GM19099 (cell line): ENCODE measurements around the gene FNIP2.

Source experiments
- POLR2A ChIP-seq: IDR thresholded peaks from 3 replicates; pipeline ENCODE4 v1.6.1; 2011; ENCODE audit warnings: low read depth; ENCODE audit not compliant: insufficient read length; ENCODE audit errors: extremely low read depth

FNIP2 gene

DNA sequence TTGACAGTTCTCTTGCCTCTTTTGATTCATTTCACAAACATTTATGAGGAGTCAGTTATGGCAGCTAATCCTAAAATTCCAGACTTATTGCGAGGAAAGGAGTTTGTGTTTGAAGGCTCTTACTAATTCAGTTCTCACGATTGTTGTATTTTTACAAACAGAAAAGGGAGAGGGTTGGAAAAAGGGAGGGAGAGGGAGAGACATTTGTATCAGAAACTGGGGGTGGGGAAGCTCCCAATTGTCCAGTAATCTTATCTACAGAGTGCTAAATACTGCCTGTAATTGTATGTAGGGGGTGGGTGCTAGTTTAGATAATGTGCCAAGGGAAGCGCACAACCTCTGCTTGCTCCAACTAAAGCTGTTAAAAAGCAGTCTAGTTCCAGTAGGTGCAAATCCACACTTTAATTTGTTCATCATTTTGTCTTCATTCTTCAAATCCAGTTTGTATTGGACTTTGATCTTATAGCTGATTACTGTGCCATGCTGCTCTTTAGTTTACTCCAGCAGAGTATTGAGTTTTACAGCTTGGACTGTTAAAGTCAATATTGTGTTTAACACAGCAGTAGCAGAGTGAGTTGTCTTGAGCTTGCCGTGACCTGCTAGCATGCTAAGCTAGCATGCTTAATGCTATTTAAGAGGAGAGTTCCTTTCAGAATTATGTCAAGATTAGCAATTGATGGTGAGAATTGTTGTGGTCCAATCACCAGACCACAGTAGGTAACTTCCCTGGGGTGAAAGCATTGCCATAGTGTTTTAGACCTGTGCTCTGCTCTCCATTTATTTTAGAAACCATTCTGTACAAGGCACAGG is 13.9 kb downstream of the FNIP2 start:
- TF ChIP-seq POLR2A = no peak

DNA sequence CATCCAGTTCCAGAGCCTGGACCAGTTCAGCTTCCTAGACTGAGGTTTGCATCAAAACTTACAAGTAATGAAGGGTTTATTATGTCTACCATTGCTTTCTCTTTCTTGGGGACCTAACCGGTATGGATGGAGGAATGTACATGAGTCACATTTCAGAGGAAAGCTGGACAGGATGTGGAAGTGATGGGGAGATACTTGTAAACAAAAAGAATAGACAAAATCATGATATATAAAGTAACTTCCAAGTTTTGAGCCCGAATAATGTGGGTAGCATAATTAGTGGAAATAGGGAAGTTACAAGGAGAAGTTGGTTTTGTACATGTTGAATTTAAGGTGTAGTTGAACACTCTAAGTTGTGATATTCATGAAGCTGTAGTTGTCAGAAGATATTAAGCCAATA is 15.0 kb downstream of the FNIP2 start:
- no peak for TF ChIP-seq POLR2A

DNA sequence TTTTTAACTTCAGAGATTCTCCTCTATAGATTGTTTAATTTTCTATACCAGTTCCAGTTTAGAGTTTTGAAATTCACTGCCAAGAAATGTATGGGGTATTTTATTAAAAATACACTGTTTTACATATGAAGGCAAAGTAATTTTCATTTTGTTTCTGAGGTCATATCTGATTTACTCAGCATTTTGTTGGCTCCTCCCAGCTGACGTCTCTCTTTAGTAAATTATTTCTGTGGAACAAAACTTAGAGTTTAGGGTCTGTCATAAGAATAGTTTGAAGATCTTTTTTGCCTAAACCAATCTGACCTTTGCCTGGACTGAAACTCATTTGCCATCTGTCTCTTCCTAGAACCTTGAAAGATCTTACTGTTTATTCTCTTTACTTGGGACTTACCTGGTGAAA is 16.9 kb downstream of the FNIP2 start:
- no peak for TF ChIP-seq POLR2A

DNA sequence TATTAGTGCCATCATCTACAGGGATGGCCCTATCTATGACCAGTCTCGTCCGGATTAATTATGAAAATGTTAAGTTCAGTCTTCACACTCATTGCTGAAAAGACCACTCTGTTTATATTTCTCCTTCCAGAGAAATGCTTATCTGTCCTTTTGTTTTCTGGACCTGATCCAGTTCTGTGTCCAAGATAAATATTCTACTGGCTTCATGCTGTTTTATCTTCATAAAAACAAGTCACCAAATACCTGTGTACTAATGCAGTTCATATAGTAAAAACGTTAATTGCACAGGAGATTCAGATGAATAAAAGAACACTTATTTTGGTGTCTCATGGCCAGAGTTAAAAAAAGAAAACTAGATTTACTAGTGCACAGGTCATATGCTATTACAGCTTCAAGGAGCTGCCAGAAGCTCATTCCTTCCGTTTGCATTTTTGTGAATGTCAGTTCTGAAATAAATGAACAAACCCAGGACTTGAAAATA is 17.3 kb downstream of the FNIP2 start:
- no peak for TF ChIP-seq POLR2A

DNA sequence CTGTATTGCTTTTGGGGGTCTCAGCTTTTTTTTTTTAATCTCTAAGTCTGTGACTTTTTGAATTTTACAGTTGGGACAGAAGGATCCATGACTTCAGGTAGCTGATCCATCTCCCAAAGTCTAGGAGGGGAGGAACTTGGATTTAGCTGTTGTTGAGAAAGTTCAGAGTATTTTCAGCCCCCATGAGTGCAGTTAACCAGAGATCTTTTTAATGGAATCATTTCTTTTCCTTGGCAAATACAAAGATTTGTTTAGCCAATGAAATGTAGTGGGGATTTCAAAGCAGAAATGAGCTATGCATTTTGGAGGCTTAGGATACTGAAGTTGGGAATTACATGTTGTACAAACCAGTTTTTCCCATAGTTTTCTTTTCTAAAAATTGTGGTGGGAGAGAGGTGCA is 18.1 kb downstream of the FNIP2 start:
- TF ChIP-seq POLR2A = no peak

DNA sequence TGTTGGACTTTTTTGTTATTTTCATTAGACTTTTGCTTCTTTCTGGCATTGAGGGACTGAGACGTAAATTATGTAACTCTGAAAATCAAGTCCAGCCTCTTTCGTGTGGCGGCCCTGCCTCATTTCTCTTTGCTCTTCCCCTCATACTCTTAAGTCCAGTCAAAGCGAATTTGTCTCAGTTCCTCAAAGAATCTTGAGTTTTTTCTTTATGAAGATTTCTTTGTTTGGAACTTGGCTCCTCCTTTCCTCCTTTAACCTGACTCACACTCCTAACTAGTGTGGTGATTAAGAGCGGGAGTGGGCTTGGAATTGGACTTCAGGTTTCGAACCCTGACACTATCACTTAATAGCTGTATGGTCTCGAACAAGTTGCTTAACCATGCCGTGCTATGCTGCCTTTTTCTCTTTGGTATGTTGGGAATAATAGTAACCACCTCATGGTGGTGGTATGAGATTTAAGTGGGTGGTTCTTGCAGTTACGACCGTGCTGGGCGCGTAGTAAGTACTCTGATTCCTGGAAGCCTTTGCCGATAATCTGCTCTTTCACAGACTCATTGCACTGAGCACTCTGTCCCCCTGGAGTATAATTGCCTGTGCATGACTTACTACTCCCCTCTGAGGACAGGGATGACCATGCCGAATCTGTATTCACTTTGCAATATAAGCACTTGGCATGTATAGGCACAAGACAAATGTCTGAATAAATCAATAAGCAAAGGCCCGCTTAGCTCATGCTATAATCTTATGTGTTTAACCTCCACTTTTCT is 19.1 kb downstream of the FNIP2 start:
- TF ChIP-seq POLR2A = no peak

DNA sequence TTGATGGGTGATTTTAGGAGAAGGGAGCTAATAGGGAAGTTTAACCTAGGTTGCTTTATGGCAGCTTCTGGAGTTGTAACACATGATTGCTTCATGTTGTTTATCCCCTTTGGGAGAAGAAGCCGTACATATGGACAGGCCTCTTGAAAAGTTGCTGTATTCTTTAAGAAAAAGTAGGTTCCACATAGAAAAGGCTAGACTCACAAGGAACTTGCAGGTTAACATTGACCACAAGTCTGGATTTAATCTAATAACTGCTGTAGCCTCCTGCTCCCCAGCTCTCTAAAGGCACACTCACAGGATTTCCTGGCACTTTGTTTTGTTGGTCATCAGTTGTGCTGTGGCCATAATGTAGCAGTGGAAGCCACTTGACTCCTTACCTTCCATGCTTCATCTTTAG is 19.7 kb downstream of the FNIP2 start:
- no peak for TF ChIP-seq POLR2A

DNA sequence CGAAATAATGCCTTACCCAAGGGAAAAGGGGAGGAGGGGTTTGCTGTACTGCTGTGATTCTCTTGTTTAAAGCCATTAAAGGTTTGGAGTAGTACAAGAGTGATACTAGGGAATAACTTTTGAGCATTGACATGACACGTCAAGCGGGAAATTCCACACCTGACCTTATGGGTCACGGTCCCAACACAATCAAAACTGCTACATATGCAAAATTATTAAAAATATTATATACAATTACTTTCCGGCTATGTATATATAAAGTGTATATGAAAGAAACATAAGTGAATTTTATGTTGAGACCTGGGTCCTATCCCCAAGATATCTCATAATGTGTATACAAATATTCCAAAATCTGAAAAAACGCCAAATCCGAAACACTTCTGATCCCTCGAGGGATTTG is 21.0 kb downstream of the FNIP2 start:
- TF ChIP-seq POLR2A = no peak

DNA sequence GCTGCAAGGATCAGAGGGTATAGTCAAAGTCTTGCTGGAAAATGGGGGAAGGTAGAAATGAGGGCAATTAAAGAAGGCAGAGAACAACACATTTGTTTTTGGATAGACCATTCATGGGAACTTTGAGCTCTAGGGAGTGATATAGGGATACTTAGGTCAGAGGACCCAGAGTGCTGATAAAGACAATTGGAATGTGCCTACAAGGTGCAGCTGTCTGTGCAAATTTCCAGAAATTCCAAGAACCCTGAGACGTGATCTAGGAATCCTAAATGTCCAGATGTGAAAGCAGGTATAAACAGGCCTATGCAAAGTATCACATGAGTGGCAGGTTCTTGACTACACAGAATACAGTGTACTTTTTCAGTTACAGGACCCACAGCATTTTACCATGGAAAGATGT is 24.2 kb downstream of the FNIP2 start:
- no peak for TF ChIP-seq POLR2A

DNA sequence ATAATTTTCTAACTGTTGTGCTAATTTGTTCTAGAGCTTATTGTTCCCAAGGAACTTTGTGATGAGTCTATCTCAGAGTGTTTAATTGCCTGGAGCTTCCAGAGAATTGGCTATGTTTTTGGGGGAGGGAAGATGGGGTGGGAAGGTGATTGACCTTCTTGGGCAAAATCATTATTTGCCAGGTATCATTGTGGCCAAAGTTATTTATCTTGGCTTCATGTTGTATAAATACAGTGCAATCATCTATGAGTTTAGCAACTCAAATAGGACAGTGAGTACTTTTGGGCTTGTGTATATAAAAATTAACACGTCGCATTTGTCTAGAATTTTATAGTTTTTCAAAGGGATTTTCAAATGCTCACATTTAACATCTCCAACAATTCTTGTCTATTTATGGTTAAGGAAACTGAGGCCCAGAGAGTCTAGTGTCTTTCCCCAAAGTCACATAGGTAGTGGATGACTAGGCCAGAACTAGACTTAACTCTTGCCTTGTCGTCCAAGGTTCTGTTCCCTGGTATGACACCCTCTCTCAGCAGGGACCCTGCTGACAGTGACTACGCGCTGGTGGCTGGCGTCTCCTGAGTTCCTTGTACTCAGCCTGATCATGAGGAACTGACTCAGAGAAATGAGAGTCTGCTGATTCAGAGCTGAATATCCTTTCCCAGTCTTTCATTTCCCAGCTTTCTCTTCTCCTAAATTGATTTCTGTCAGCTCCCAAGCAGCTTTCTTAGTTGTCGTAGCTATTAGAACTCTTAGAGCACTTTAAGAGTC is 27.7 kb downstream of the FNIP2 start:
- no peak for TF ChIP-seq POLR2A

DNA sequence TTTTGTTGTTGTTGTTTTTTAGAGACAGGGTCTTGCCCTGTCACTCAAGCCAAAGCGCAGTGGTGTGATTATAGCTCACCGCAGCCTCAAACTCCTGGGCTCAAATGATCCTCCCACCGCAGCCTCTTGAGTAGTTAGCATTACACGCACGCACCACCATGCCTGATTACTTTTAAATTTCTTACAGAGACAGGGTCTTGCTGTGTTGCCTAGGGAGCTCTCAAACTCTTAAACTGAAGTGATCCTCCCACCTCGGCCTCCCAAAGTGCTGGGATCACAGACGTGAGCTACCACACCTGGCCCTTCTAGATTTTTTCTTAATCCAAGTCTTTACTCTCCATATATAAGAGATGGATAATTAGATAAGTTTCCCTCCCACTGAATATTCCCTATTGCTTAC is 29.2 kb downstream of the FNIP2 start:
- no peak for TF ChIP-seq POLR2A

DNA sequence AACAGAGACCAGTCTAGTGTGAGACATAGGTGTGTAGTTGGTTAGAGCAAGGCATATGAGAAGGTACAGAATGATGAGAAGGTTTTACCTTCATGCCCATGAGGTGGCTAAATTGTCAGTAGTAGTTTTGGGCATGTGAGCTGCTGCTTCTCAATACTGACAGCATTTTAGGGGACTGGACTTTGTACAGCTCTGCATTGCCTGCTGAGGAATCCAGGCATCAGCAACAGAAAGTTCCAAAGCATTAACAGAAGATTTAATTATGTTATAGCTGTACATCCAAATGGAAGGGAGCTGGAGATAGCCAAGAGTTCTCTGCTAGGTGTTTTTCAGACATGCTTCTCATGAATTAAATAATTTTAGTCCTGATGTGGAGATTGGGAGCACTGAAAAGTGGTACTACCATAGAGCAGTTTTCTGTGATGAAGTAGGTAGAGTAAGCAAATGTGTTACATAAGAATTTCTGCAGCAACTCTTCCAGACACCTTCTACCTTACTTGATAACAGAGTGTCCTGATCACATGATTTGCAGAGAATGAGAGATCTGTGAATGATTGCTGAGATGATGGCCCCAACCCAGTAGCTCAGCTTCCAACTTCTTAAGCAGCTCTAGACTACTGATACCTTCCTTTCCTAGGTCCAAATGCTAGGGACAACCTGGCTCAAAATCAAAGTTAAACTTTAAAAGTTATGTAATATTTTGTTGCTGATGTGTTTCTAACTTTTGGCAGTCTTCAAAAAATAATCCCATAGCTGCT is 30.4 kb downstream of the FNIP2 start:
- TF ChIP-seq POLR2A = no peak

DNA sequence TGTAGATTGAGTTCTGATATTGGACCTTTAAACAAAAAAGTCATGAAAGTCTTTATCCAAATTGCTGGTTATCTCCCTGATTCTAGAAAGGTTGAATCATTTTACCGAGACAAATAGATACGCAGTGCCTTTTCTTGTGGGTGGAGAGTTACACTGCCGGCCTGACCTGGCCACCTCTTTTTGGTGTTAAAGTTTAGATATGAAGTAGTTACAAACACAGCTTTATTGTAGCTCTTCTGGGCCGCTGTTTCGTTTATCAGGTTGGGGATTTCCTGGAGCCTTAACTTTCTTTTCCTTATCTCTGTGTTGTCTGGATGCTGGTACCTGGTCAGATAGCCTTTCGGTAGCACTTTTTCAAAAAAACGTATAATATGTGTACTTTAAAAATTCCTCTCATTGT is 31.0 kb downstream of the FNIP2 start:
- TF ChIP-seq POLR2A = no peak

DNA sequence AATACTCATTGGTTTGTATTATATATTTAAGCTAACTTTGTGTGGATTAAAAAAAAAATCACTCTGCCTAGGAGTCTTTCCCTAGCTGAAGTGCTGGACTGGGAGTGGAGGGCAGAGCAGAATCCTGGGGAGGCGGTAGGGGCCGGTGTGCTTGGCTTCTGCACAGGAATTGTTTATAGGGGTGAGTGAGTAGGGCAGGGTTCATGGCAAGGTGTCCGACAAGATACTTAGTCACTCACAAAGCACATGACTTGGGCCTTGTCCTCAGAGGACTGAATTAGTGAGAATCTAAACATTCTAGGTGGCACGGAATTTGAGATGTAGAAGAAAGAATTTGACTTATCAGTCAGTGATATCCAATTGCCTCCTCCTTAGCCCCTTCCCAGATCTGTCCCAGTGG is 32.2 kb downstream of the FNIP2 start:
- TF ChIP-seq POLR2A = no peak

DNA sequence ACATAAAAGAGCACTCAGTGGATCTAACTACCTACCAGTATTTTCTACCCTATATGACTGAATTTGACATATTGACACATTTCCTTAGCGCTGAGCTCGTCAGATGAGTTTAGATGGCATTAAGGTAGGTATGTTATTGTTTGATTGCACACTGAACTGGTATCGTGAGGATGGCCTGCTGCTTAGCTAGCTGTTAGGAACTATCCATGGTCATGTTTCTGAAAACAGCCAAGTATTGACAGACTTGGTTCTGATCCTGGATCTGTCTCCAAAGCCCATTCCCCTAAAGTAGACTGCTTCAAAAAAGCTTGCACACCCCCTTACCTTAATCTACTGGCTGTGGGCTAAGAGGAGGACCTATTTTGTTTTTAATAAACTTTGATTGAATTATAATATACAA is 32.9 kb downstream of the FNIP2 start:
- TF ChIP-seq POLR2A = no peak
